GM11168 (cell line): ENCODE results near the gene ATG10.
"Not testable (repeated sequence)": the region's sequence is repeated elsewhere in the genome, so short reads cannot be mapped to it uniquely, and the experiment has no call there.

ENCODE experiments used
- in situ Hi-C: fragments of 300-500 bp; cut with MboI; formaldehyde crosslinking; loops from one replicate; pipeline ENCODE4 v1.12.0; 2022; ENCODE audit warnings: low sequenced_read_pairs; ENCODE audit not compliant: unreplicated experiment

ATG10 gene

GRCh38 chr5:82107267-82107666, 135.4 kb downstream of the ATG10 start:
- in situ Hi-C loops = no loop called here

GRCh38 chr5:82109013-82109412, 137.2 kb downstream of the ATG10 start:
- in situ Hi-C loops = no loop called here

- in situ Hi-C loops = loop anchor here (5.0 kb wide), 1 partner anchor 52 kb away; no protein-coding TSS in a partner anchor
Observed at GRCh38 chr5:82109915-82110314, 138.1 kb downstream of the ATG10 start.

GRCh38 chr5:82111191-82111590, 139.4 kb downstream of the ATG10 start:
- in situ Hi-C loops = loop anchor here (5.0 kb wide), 1 partner anchor 51 kb away; no protein-coding TSS in a partner anchor

GRCh38 chr5:82115858-82116257, 144.0 kb downstream of the ATG10 start:
- in situ Hi-C loops = no loop called here

- in situ Hi-C loops = no loop called here
Observed at GRCh38 chr5:82119889-82120288, 148.1 kb downstream of the ATG10 start.

DNA sequence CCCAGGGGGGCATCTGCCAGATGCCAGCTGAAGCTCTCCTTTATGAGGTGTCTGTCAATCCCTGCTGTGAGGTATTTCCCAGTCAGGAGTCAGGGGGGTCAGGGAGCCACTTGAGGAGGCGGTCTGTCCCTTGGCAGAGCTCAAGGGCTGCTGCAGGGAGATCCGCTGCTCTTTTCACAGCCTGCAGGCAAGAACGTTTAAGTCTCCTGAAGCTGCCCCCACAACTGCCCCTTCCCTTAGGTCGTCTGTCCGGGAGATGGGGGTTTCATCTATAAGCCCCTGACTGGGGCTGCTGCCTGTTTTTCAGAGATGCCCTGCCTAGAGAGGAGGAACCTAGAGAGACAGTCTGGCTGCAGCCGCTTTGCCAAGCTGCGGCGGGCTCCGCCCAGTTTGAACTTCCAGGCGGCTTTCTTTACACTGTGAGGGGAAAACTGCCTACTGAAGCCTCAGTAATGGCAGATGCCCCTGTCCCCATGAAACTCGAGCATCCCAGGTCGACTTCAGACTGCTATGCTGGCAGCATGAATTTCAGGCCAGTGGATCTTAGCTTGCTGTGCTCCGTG, 158.0 kb downstream of the ATG10 start:
- in situ Hi-C loops = no loop called here

DNA sequence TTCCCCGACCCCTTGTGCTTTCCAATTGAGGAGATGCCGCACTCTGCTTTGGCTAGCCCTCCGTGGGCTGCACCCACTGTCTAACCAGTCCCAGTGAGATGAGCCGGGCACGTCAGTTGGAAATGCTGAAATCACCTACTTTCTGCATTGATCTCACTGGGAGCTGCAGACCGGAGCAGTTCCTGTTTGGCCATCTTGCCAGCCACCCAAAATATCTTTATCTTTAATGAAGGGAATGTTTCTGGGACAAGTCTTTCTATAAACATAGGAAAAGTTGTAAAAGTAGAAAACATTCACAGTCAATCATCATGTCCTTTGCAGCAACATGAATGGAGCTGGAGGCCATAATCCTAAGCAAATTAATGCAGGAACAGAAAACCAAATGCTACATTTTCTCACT, 158.8 kb downstream of the ATG10 start:
- in situ Hi-C loops = no loop called here

- in situ Hi-C loops = no loop called here
Observed at GRCh38 chr5:82137205-82137604, 165.4 kb downstream of the ATG10 start.

DNA sequence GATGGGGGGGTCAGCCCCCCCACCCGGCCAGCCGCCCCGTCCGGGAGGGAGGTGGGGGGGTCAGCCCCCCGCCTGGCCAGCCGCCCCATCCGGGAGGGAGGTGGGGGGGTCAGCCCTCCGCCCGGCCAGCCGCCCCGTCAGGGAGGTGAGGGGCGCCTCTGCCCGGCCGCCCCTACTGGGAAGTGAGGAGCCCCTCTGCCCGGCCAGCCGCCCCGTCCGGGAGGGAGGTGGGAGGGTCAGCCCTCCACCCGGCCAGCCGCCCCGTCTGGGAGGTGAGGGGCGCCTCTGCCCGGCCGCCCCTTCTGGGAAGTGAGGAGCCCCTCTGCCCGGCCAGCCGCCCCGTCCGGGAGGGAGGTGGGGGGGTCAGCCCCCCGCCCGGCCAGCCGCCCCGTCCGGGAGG, 168.0 kb downstream of the ATG10 start:
- in situ Hi-C loops = not testable (repeated sequence)

GRCh38 chr5:82142217-82142841, 170.5 kb downstream of the ATG10 start:
- in situ Hi-C loops = no loop called here

DNA sequence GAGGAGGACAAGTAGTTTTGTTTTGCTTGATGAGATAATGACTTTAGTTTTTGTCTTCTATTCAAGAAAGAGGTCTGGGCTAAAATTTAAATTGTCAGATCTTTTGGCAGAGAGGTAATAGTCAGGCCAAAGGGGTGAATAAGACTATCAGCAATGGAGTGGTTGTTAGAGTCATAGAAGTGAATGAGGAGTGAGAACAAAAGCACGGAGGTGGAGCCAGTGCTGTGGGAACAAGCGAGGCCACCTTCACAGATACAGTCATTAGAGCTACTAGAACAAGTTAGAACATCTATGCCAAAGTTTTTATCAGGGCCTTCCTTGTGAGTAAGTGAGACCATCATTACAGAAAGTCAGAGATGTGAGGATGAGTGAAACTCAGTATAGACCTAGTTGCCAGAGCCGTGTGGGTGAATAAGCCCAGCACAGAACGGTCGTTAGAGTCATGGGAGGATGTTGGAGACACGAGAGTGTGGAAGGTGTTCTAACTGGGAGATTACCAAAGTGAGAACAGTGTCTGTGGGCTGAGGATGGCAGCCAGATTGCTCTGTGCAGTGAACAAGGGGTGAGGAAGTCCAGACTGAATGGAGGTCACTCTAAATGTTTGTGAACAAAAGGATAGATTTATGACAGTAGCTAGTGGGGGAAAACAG, 171.2 kb downstream of the ATG10 start:
- in situ Hi-C loops = no loop called here

GRCh38 chr5:82147860-82148573, 176.2 kb downstream of the ATG10 start:
- in situ Hi-C loops = no loop called here

DNA sequence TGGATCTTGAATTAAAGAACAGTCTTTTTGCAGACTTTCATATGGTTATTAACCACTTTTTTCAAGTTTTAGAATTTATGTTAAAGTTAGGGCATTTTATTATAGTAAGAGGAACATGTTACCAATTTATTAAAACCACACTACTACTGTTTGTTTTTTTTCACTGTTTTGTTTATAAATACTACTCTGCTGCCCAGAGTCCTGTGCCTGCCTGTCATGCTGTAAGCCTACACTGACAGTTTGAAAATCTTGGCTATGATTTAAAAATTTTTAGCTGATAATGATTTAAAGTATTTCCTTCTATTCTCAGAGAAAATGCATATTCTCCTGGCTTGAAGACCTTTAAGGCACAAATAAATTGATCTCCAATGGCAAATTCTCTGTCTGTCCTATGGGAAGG, 177.6 kb downstream of the ATG10 start:
- in situ Hi-C loops = no loop called here

DNA sequence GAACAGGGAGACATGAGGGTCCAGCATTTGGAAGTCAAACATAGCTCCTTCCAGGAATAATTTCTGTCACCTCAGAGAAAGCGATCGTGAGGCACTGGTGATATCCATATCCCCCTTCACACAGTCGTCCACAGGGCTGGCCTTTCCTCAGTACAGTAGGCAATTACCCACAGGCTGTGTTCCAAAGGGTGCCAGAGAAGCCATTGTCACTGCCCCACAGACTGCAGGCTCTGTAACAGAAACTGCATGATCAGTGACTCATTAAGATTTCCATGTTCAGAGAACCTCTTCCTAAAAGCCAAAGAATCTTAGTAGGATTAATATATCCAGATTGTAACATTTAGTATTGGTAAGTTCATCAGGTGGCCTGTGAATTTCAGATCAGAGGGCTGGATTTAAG, 178.7 kb downstream of the ATG10 start:
- in situ Hi-C loops = no loop called here

DNA sequence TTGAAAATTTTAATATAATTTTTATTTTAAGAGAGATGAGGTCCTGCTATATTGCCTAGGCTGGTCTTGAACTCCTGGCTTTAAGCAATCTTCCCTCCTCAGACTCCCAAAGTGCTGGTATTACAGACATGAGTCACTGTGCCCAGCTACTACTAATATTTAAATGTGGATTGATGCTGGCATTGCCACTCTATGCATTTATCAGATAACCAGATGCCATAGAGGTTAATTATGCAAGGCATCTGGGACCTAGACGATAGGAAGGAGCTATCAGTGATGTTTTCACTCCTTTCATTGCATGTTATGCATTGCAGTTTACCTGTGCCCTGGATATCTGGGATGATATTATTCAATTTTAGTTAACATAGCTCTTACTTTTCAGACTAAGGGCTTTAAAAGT, 179.4 kb downstream of the ATG10 start:
- in situ Hi-C loops = no loop called here

- in situ Hi-C loops = no loop called here
Observed at GRCh38 chr5:82151662-82152061, 179.8 kb downstream of the ATG10 start.

GRCh38 chr5:82152978-82153481, 181.2 kb downstream of the ATG10 start:
- in situ Hi-C loops = no loop called here

- in situ Hi-C loops = no loop called here
Observed at GRCh38 chr5:82154776-82155175, 183.0 kb downstream of the ATG10 start.

- in situ Hi-C loops = no loop called here
Observed at GRCh38 chr5:82155305-82155704, 183.5 kb downstream of the ATG10 start.

DNA sequence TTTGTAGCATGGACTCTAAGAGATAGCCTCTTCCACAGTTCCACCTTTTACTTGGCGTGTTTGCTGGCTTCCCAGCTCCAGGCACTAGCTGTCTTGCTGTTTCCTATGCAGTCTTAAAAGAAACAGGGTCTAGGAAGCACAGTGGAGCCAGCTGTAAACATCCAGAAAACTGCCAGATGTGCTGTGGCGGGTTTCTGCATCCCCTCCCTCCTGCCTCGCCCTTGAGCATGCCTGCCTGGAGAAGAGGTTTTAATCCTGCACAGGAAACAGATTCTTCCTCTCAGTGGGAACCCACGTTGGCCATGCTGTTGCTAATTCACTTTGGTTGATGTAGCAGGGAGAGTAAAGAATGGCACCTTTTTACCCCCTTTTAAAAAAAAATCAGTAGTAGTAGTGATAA, 185.1 kb downstream of the ATG10 start:
- in situ Hi-C loops = no loop called here
